Endothelial cell of umbilical vein (primary cell): ENCODE results near the gene BPGM.

Experiments used
- CTCF ChIP-seq, 2 donors: IDR thresholded peaks; 1 replicate in 1 of 2; 2 replicates in 1 of 2; pipeline ENCODE4 v1.5.1; 2011; ENCODE audit warnings: low read length in 2 of 2, mild to moderate bottlenecking in 2 of 2, moderate library complexity in 2 of 2, control low read depth in 1 of 2, inconsistent platforms in 1 of 2, low read depth in 1 of 2; ENCODE audit not compliant: insufficient read depth in 1 of 2; ENCODE audit errors: extremely low read depth in 1 of 2
- POLR2AphosphoS5 ChIP-seq: IDR thresholded peaks from 2 replicates; pipeline ENCODE4 v1.6.1; 2012; ENCODE audit warnings: low read depth, mild to moderate bottlenecking, control low read depth, low read length, moderate library complexity; ENCODE audit not compliant: insufficient read depth

DNA sequence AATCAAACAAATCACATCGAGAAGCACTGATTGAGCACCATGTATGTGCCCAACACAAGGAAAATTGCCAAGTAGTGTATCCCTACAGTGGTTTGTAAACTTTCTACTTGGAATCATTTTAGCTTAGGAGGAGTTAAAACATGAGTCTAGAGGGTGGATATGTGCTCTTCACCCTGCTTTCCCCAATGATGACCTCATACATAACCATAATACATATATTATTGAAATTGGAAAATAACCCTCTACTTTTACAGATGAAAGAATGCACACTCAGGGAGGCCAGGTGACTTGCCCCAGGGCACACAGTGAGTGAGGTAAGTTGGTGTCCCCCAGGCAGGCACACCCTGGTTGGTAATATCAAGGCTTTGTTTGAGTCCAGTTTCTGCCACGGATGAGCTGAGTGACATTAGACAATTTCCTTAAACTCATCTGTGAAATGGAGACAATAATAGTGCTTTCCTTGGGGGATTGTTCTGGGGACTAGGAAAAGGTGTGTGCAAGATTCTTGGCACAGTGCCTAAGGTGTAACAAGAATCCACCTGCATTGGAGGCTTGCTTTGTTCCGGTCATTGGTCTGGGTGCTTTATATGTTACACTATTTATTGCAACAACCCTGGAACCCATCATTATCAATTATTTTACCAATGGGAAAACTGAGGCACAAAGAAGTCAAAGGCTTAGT lies 50.7 kb downstream of the BPGM start:
- TF ChIP-seq POLR2AphosphoS5 (no peak), CTCF (IDR thresholded peaks at IDR 0.05; ENCODE audit: extremely low read depth in 1 of 2, insufficient read depth in 1 of 2, low read depth in 1 of 2, low read length in 2 of 2) (no peak)
